HepG2 (cell line): ENCODE results near the gene PSORS1C1. TPM values are rescaled to one million over a fixed set of nuclear protein-coding genes. Genes with fewer than 3 reads are reported as not detected.

Source experiments
- ATAC-seq: fragments of 200-7000 bp; cut with Tn5 transposase; 3 replicates; pipeline ENCODE4 v1.9.1; 2020; ENCODE audit warnings: mild to moderate bottlenecking, moderate library complexity
- BruUV-seq: library from RNA; stranded (reverse); fragments of 400-500 nt; replicated peaks from 2 replicates; lab custom pipeline; 2021; lab: Mats Ljungman, UMichigan
- CTCF ChIA-PET: fragments of 300-600 bp; formaldehyde crosslinking; extraction: SDS; loops from one replicate; lab custom pipeline; 2021; ENCODE audit warnings: low total read pairs, inconsistent platforms, low intra/inter-chr PET ratio; lab: Yijun Ruan, JAX
- POLR2A ChIA-PET: fragments of 350-600 bp; sonication (Branson Sonifier 250); formaldehyde crosslinking; loops from one replicate; lab custom pipeline; 2020; ENCODE audit warnings: antibody characterized with exemption, inconsistent platforms; lab: Yijun Ruan, JAX
- DNase-seq: peaks from one replicate; pipeline ENCODE4 v3.0.0-alpha.2; 2015; ENCODE audit warnings: low spot score
- FAIRE-seq: peaks from 3 replicates; lab custom pipeline; 2011; peaks lifted over from hg19 to GRCh38; lab: Jason Lieb, UNC
- H2AFZ ChIP-seq: one replicate; pipeline ENCODE4 v1.6.1; 2011; ENCODE audit warnings: low read length, inconsistent platforms
- H3K27ac ChIP-seq: fragments of 300-600 bp; 3 replicates; pipeline ENCODE4 v1.8.0; 2011; ENCODE audit warnings: mixed run types, mild to moderate bottlenecking, mixed read lengths, low read length, inconsistent platforms; ENCODE audit not compliant: insufficient read depth; ENCODE audit errors: extremely low read length
- H3K27me3 ChIP-seq, 2 experiments: fragments of 200-600 bp in 1 of 2; 2 replicates in 1 of 2; 3 replicates in 1 of 2; pipeline versions ENCODE4 v1.6.0 to v1.8.0; 2011; ENCODE audit warnings: low read length in 2 of 2, mild to moderate bottlenecking in 2 of 2, moderate library complexity in 2 of 2, inconsistent platforms in 1 of 2; ENCODE audit not compliant: insufficient read depth in 2 of 2, control insufficient read depth in 1 of 2
- H3K36me3 ChIP-seq, 2 experiments: fragments of 200-600 bp in 1 of 2; replicated peaks in 1 of 2; 2 replicates in 1 of 2; 3 replicates in 1 of 2; pipeline versions ENCODE4 v1.5.1 to v1.8.0; 2011; ENCODE audit warnings: low read length in 2 of 2, inconsistent platforms in 1 of 2; ENCODE audit not compliant: insufficient read depth in 2 of 2, control insufficient read depth in 1 of 2
- H3K4me1 ChIP-seq: 2 replicates; pipeline ENCODE4 v1.5.1; 2012; ENCODE audit warnings: low read length, inconsistent platforms; ENCODE audit not compliant: insufficient read depth
- H3K4me2 ChIP-seq: 2 replicates; pipeline ENCODE4 v1.6.0; 2011; ENCODE audit warnings: low read depth, low read length, inconsistent platforms
- H3K4me3 ChIP-seq, 3 experiments: fragments of 200-600 bp in 1 of 3; sonication (generic), shearing (Covaris generic) in 1 of 3; replicated peaks in 1 of 3; 2 replicates each; pipeline ENCODE4 v1.5.1; 2011 to 2016; ENCODE audit warnings: low read length in 3 of 3, inconsistent platforms in 2 of 3, low read depth in 2 of 3, mild to moderate bottlenecking in 2 of 3, control low read depth in 1 of 3, mixed read lengths in 1 of 3; ENCODE audit not compliant: insufficient read depth in 1 of 3
- H3K79me2 ChIP-seq: one replicate; pipeline ENCODE4 v1.6.1; 2011; ENCODE audit warnings: low read length, inconsistent platforms; ENCODE audit not compliant: insufficient read depth
- H3K9ac ChIP-seq: 2 replicates; pipeline ENCODE4 v1.6.0; 2011; ENCODE audit warnings: mild to moderate bottlenecking, low read depth, low read length, inconsistent platforms; ENCODE audit not compliant: insufficient read depth
- H3K9me3 ChIP-seq: 2 replicates; pipeline ENCODE4 v1.5.1; 2012; ENCODE audit warnings: mild to moderate bottlenecking, low read length
- H4K20me1 ChIP-seq: 2 replicates; pipeline ENCODE4 v1.6.0; 2011; ENCODE audit warnings: inconsistent platforms, mild to moderate bottlenecking, low read length, moderate library complexity; ENCODE audit not compliant: insufficient read depth
- ASH2L ChIP-seq: fragments of 300-600, 200-600 bp; sonication (generic); IDR thresholded peaks from 2 replicates; pipeline ENCODE4 v1.7.0; 2017; ENCODE audit warnings: low read depth, mild to moderate bottlenecking, moderate library complexity, mixed read lengths, low read length; ENCODE audit not compliant: insufficient read length
- CHD2 ChIP-seq: IDR thresholded peaks from 2 replicates; pipeline ENCODE4 v1.6.1; 2011; ENCODE audit warnings: low read depth, low read length, improper control_type of control experiment
- HMGXB4 ChIP-seq, 2 experiments: sonication (generic) in 1 of 2; formaldehyde crosslinking in 1 of 2; IDR thresholded peaks; 2 replicates each; pipeline versions ENCODE4 v1.4.0 to v1.6.1; 2018 to 2020; ENCODE audit warnings: missing genetic modification reagents in 2 of 2, borderline replicate concordance in 1 of 2, low read depth in 1 of 2, mild to moderate bottlenecking in 1 of 2, missing biosample characterization in 1 of 2
- KLF15 ChIP-seq: sonication (generic); formaldehyde crosslinking; IDR thresholded peaks from 2 replicates; pipeline ENCODE4 v1.8.1; 2023; ENCODE audit warnings: borderline replicate concordance, mild to moderate bottlenecking, inconsistent platforms, missing genetic modification reagents, mixed read lengths
- MLXIP ChIP-seq: sonication (generic); formaldehyde crosslinking; IDR thresholded peaks from 2 replicates; pipeline ENCODE4 v1.9.0; 2021; ENCODE audit warnings: missing genetic modification reagents, borderline replicate concordance
- MTA3 ChIP-seq: sonication (generic); formaldehyde crosslinking; IDR thresholded peaks from 2 replicates; pipeline ENCODE4 v1.4.0; 2020; ENCODE audit warnings: missing genetic modification reagents
- TFDP2 ChIP-seq: sonication (generic); formaldehyde crosslinking; IDR thresholded peaks from 2 replicates; pipeline ENCODE4 v1.4.0; 2020; ENCODE audit warnings: missing genetic modification reagents
- ZNF205 ChIP-seq: IDR thresholded peaks from 2 replicates; pipeline ENCODE4 v1.6.1; 2018; ENCODE audit warnings: missing biosample characterization, missing genetic modification reagents
- ZNF317 ChIP-seq: sonication (generic); formaldehyde crosslinking; IDR thresholded peaks from 2 replicates; pipeline ENCODE4 v1.5.0; 2020; ENCODE audit warnings: mild to moderate bottlenecking, missing genetic modification reagents
- ZNF580 ChIP-seq: IDR thresholded peaks from 2 replicates; pipeline ENCODE4 v1.6.1; 2016; ENCODE audit warnings: low read depth, borderline replicate concordance
- WGBS: methylation state at CpG from one replicate; pipeline ENCODE4 v1.1.6; 2017; ENCODE audit warnings: low lambda C conversion rate; 5-methylcytosine and 5-hydroxymethylcytosine counted together
- in situ Hi-C: cut with HindIII; loops from 2 replicates; pipeline ENCODE4 v1.10.0; 2017; ENCODE audit warnings: low pct_unique_long_range_greater_than_20kb; ENCODE audit not compliant: extremely low pct_ligation_motif_present
- intact Hi-C: fragments of 100-400 bp; cut with micrococcal nuclease; formaldehyde crosslinking; loops from one replicate; pipeline ENCODE4 v1.10.0; 2022; ENCODE audit not compliant: unreplicated experiment
- polyA plus RNA-seq, 8 experiments: library from polyadenylated mRNA; depleted of rRNA in 3 of 8; stranded (reverse) in 7 of 8; unstranded in 1 of 8; fragments of >200 nt; fragmentation: Illumina TruSeq in 4 of 8; extraction: Trizol in 4 of 8; gene quantifications; 2 replicates each; pipeline versions ENCODE4 v1.2.1 to v1.2.3, GENCODE V29; 2011 to 2016; ENCODE audit warnings: low read depth in 4 of 8, missing spikeins in 1 of 8, mixed read lengths in 1 of 8; ENCODE audit not compliant: insufficient read depth in 1 of 8
- total RNA-seq, 5 experiments: library from RNA; depleted of rRNA; stranded (reverse); fragments of >200 nt; fragmentation: Illumina TruSeq; extraction: Trizol; gene quantifications; 2 replicates each; pipeline ENCODE4 v1.2.3, GENCODE V29; 2016; ENCODE audit warnings: low read depth in 1 of 5
- TF ChIP-seq, protein P1 (sequence below): sonication (generic); formaldehyde crosslinking; IDR thresholded peaks from 2 replicates; pipeline ENCODE4 v1.5.1; 2020; ENCODE audit warnings: missing genetic modification reagents, mild to moderate bottlenecking, borderline replicate concordance
- TF ChIP-seq, protein P2 (sequence below): sonication (generic); formaldehyde crosslinking; IDR thresholded peaks from 2 replicates; pipeline ENCODE4 v1.4.0; 2020; ENCODE audit warnings: missing genetic modification reagents, mild to moderate bottlenecking, borderline replicate concordance

The PSORS1C1 gene
- total and polyA plus RNA-seq, 2 of the 13 experiments (the other 11 are each of a cell fraction or from before 2014, with no cell fraction given), result 0.01 to 0.02 TPM

GRCh38 chr6:31165986-31166385 lies 51.4 kb downstream of the PSORS1C1 start:
- no peak overlapping the region for H3K4me3 ChIP-seq
- peaks cover 6 to 8% of the 10 kb centered on the region in 2 experiments; a peak in 3 of 5 replicates for H3K36me3 ChIP-seq
- H3K27ac ChIP-seq, result no peak overlapping the region
- H3K79me2 ChIP-seq, result no peaks in the 10 kb centered on the region
- H3K9ac ChIP-seq, result no peak overlapping the region
- in situ Hi-C loops (no loop called here), intact Hi-C loops (no loop called here)
- H2AFZ ChIP-seq, result no peak overlapping the region
- ChIA-PET CTCF (no interaction called here), POLR2A (no interaction called here)
- no peak overlapping the region for H3K4me2 ChIP-seq
- H3K9me3 ChIP-seq, result no peaks in the 10 kb centered on the region
- no TSS peak for BruUV-seq
- TF ChIP-seq TFDP2 (CRISPR knock-in tag) (no peak), ZNF317 (CRISPR knock-in tag) (no peak), MTA3 (CRISPR knock-in tag) (no peak), KLF15 (CRISPR knock-in tag) (no peak), CHD2 (no peak), MLXIP (CRISPR knock-in tag) (no peak), ASH2L (no peak), ZNF205 (CRISPR knock-in tag) (no peak), ZNF580 (CRISPR knock-in tag) (no peak), HMGXB4 (CRISPR knock-in tag; IDR thresholded peaks at IDR 0.05; ENCODE audit: borderline replicate concordance in 1 of 2, low read depth in 1 of 2) (no peak)
- TF ChIP-seq, protein P1, sequence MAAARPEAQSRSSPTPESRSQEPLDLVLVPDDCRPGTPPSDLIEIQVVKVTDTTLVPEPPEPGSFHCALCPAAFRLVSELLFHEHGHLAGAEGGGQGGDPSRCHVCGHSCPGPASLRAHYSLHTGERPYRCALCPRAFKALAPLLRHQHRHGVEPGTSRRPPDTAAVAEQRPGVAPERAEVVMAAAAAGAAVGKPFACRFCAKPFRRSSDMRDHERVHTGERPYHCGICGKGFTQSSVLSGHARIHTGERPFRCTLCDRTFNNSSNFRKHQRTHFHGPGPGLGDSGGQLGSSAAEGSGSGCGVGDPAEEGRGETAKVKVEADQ (CRISPR knock-in tag), result no peak
- TF ChIP-seq, protein P2, sequence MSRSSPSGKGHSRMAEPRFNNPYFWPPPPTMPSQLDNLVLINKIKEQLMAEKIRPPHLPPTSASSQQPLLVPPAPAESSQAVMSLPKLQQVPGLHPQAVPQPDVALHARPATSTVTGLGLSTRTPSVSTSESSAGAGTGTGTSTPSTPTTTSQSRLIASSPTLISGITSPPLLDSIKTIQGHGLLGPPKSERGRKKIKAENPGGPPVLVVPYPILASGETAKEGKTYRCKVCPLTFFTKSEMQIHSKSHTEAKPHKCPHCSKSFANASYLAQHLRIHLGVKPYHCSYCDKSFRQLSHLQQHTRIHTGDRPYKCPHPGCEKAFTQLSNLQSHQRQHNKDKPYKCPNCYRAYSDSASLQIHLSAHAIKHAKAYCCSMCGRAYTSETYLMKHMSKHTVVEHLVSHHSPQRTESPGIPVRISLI (CRISPR knock-in tag), result no peak
- H3K4me1 ChIP-seq, result no peaks in the 10 kb centered on the region
- H3K27me3 ChIP-seq, result no peaks in the 10 kb centered on the region
- FAIRE-seq, result no peak
- no peak for ATAC-seq
- DNase-seq, result no peak
- WGBS, result 85% methylated on average over 5 of the region's 5 CpGs
- no peaks in the 10 kb centered on the region; the same call in 1 of the 2 replicates for H4K20me1 ChIP-seq
